H54 (cell line): ENCODE results near the gene B4GALNT3.

Source experiments
- DNase-seq: peaks from one replicate; pipeline ENCODE4 v3.0.0; 2011; ENCODE audit warnings: low spot score, mixed read lengths; ENCODE audit not compliant: insufficient read length
- FAIRE-seq: peaks from 3 replicates; lab custom pipeline; 2011; peaks lifted over from hg19 to GRCh38; lab: Jason Lieb, UNC
- POLR2A ChIP-seq: IDR thresholded peaks from 2 replicates; pipeline ENCODE4 v1.6.1; 2011; ENCODE audit warnings: low read depth, mild to moderate bottlenecking, low read length

B4GALNT3 gene

DNA sequence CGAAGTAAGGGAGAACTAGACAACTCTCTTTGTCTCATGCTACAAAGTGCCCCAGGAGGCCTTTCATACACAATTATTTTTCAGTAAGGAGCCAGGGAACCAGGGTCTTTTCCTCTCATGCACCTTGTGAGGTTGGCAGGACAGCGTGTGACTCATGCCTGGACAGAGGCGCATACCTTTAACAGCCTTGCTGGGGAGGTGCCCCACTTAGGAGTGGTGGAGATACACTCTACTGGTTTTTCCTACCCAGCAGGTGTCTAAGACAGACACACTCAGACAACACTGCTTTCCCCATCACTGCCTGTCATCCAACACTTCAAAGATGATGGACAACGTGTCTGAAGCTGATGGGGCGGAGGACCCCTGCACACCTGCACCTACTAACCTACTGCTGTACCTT is 49.1 kb downstream of the B4GALNT3 start:
- DNase-seq (no peak), FAIRE-seq (no peak)
- no peak for TF ChIP-seq POLR2A

DNA sequence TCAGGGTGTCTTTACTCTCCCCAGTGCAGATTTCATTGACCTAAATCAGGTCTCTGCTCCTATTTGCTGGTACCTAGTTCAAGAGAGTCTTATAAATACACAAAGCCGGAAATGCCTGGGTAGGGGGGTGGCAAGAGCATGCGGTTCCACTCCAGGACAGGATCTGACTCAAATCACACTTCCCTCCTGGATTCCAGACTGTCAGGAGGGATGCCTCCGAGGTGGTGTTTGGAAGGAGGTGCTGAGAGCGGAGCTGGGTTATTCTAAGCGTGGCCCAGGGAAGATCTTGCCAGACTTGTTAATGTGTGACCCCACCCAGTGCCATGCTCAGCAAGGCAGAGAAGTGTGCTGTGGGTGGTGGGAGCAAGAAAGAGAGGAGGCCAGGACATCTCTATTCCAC is 49.8 kb downstream of the B4GALNT3 start:
- FAIRE-seq: no peak
- peak; percentile 42 for DNase-seq
- no peak for TF ChIP-seq POLR2A

DNA sequence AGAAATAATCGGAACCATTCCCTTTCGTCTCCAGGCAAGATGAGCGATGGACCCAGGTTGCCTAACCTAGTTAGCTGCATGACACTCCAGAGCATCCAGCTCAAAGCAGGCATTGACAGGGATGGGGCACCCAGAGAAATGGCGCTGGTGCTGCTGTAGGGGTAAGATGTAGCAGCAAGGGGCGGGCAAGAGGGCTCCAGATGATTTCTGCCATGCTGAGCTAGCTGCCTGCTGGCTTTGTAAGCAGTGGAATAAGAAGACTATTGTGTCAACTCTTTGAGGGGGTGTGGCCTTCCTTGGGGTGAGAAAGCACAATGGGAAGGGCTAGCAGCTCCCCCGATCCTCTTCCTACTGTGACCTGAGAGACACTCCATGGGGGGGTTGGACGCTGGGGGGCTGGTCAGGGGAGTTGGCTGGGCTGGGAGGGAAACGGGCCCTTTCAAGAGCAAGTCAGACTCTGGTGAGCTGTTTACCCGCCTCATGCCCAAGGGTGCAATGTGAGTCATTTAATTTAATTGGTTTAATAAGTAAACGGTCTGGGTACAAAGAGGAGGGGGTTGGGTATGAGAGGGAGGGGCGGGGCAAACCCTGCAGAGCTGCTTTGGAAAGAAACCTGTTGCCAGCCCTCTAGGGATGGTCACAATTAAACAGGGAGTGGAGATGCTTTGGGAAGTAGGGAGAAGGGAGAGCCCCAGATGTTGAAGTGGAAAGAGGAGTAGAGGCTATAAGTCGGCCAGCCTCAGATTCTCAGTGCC is 50.5 kb downstream of the B4GALNT3 start:
- no peak for DNase-seq
- no peak for FAIRE-seq
- TF ChIP-seq POLR2A: no peak

DNA sequence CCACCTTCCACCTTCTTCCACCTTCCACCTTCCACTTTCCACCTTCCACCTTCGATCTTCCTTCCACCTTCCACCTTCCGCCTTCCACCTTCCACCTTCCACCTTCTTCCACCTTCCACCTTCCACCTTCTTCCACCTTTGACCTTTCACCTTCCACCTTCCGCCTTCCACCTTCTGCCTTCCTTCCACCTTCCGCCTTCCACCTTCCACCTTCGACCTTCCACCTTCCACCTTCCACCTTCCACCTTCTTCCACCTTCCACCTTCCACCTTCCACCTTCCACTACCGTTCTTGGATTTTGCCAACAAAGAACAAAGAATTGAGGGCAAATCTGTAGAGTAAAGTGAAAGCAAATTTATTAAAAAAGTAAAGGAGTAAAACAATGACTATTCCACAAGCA is 53.2 kb downstream of the B4GALNT3 start:
- TF ChIP-seq POLR2A: no peak
- no peak for FAIRE-seq
- DNase-seq: no peak

DNA sequence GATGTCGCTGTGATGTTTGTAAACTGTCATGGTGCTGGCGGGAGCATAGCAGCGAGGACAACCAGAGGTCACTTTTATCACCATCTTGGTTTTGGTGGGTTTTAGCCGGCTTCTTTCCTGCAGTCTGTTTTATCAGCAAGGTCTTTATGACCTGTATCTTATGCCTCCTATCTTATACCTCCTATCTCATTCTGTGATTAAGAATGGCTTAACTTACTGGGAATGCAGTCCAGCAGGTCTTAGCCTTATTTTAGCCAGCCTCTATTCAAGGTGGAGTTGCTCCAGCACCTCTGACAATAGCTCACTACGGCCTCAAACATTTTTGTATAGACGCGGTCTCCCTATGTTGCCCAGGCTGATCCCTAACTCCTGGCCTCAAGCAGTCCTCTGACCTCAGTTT is 53.7 kb downstream of the B4GALNT3 start:
- FAIRE-seq (no peak), DNase-seq (no peak)
- no peak for TF ChIP-seq POLR2A

DNA sequence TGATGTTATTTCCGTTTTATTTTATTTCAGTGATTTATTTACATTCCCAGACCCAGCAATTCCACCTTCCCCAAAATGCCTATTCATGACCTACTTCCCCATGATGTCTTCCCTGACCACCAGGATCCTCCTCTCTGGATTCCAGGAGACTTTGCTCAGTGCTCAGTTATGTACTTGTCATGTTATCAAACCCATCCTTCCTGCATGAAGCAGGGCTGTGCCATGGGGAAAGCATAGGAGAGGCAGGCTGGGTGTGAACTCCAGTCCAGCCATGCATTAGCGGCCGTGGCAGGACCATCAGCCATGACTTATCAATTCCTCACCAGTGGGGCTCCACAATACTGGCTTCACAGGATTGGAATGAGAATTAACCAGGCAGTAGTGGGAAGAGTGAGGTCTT is 57.8 kb downstream of the B4GALNT3 start:
- DNase-seq (no peak), FAIRE-seq (no peak)
- TF ChIP-seq POLR2A: no peak

DNA sequence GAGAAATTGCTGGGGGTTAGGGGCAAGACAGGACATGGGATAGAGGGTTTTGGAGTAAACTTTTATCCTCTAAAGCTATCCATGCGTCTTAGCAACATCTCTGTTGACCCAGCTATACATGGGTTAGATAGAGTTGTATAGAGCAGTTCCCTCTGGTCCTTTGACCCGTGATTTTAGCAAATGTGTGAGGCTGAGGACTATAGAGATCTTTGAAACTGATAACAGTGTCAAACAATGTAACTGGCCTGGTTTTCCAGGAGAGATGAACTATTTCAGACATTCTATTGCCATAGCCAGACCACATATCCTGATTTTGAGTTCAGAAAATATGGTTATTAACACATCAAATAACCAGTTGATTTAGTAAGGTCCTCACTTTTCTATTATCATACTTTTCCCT is 60.4 kb downstream of the B4GALNT3 start:
- no peak for FAIRE-seq
- TF ChIP-seq POLR2A: no peak

DNA sequence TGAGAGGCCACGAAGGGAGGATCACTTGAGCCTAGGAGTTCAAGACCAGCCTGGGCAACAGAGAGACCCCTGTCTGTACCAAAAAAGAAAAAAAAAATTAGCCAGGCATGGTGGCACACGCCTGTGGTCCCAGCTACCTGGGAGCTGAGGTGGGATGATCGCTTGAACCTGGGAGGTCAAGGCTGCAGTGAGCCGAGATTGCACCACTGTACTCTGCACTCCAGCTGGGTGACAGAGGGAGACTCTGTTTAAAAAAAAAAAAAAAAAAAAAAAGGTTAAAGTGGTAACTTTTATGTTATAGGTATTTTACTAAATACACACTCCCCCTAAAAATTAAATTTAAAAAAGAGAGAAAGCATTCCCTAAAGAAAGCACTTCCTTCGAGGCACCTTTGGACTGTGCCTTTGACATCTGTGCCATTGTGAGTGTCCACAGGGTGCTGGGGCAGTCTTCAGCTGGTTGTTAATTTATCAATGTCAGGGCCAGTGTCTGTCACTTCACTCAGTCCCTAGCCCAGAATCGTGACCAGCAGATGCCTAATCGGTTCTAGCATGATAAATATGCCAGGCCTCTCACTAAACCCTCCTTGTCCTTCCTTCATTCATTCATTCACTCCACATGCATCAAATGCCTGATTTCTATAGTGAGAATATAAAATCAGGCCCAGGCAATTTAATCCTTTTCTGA is 63.1 kb downstream of the B4GALNT3 start:
- no peak for TF ChIP-seq POLR2A
- no peak for FAIRE-seq

More for the DNA sequence above, 60.4 kb downstream of the B4GALNT3 start:
- DNase-seq: no peak

DNA sequence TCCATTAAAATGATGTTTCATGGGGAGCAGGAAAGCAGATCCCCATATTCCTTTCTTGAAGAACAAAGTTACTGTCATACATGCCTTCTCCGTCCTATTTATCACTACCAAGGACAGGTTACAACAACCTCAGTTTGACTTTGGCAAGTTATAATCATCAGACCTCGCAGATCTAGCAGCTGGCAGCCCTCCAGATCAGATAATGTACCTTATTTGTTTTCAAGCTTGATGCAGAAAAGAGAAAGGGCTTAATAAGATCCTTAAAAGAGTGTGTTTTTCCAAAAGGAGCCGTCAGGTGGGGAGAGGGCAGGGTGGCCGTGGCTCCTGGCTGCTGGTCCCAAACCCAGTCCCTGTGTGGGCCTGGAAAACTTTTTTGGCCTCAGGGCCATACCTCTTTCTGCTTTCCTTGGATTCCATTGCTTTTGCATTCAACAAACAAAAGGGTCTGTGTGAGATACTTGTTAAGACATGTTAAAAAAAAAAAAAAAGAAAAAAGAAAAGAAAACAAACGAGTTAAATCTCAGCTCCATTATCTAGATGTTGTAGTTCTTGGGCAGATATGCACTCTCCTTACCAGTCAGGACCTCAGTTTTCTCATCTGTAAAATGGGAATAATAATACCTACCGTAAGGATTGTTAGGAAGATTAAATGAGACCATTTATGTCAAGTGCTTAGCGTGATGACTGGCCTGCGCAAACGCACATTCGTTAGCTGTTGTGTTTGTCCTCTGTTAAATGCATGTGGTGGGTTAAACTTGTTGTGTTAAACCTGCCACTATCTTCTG is 64.6 kb downstream of the B4GALNT3 start:
- no peak for DNase-seq
- FAIRE-seq: no peak
- TF ChIP-seq POLR2A: no peak

More for the DNA sequence above, 63.1 kb downstream of the B4GALNT3 start:
- DNase-seq: no peak

DNA sequence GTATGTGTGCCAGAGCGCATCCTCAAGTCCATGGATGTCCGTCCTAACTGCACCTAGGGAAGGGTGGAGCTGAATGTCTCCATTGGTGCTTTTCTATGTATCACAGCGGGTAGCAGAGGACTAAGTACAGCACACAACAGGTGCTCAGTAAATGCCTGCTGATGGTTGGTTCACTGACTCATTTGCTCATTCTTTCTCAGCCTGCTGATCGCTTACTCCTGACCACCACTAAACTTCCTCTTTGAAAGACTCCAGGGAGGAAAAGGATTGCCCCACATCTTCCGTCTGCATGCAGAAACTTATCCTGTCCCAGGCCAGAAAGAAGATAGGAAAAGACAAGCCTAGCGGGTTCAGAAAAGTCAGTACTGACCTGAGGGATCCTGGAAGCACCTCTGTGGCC is 66.3 kb downstream of the B4GALNT3 start:
- no peak for FAIRE-seq
- no peak for TF ChIP-seq POLR2A

DNA sequence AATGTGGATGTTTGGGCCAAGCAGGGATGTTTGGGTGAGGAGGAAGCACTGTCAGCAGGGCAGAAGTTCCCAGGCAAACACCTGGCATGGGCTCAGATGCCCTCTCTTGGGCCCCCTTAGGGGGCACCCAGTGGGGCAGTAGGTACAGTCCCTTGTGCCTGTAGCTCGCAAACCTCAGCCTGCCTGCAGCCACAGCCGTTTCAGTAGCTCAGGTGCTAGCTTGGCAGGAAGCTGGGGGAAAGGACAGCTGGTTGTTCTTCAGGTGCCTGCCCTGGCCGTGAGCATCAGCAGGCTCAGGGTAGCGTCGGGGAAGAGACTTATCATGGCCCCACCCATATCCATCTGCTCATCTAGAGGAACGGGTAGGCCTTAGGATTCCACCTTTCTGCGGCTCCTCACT is 67.5 kb downstream of the B4GALNT3 start:
- TF ChIP-seq POLR2A: no peak
- DNase-seq (no peak), FAIRE-seq (no peak)

More for the DNA sequence above, 66.3 kb downstream of the B4GALNT3 start:
- no peak for DNase-seq

DNA sequence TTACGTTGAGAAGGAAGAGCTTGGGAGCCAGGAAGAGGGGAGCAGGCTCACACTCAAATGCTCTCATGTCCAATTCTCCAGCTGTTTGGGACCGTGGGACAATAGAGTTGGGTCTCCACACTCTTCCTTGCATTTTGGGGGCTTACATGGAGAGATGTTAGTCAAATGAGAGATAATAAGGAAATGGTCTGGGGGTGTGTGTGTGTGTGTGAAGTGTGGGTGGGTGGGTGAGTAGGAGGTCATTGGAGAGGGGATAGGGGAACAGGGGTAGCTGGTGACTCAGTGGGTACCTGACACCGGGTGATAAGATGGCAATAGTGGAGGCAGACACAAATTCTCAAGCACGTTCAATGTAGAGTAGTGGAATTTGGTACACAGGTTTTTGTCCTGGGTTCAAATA is 68.0 kb downstream of the B4GALNT3 start:
- no peak for FAIRE-seq

DNA sequence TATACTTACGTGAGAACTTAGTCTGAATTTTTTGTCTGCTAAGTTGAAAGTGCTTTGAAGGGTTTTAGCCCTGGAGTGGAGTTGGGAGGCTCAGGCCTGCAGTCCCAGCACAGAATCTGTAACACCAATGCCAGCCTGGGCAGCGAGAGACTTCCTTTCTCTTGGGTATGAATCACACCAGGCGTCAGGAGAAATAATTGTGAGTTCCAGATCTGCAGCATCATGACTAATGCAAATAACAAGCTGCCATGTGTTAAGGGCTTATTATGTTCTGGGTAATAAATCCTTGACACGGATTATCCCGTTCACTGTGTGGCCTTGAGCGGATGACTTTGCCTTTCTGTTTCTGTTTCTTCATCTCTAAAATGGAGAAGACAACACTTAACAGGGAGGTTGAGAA is 70.6 kb downstream of the B4GALNT3 start:
- no peak for TF ChIP-seq POLR2A
- no peak for FAIRE-seq
- no peak for DNase-seq

More for the DNA sequence above, 68.0 kb downstream of the B4GALNT3 start:
- DNase-seq: no peak
- no peak for TF ChIP-seq POLR2A

DNA sequence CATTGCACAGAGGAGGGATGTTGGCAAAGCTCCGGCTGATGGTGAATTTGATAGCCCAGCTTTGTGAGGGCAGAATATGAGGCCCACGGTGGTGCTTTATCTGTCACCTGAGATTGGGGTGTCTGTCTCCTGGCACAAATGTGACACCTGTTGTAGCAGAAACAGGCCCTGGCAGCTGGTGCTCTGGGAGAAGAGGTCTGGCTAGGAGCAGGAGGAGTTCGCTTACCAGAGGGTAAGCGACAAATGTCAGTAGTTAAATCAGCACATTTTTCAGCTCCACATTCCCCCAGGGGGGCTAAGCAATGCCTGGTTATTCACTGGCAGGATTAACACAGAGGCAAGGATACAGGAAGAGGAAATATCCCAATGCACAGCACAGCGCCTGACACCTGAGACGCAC is 71.1 kb downstream of the B4GALNT3 start:
- TF ChIP-seq POLR2A: no peak
- no peak for FAIRE-seq
- DNase-seq: no peak
